Vagina (tissue), 2 donors: ENCODE measurements around the gene TMEM95.
"Not testable (repeated sequence)": the region's sequence is repeated elsewhere in the genome, so short reads cannot be mapped to it uniquely, and the experiment has no call there.

Experiments
- CTCF ChIP-seq, 3 experiments: fragments of 450-650 bp in 2 of 3; fragments of 200-600 bp in 1 of 3; sonication (generic) in 1 of 3; IDR thresholded peaks; one replicate each; pipeline ENCODE4 v1.5.1; 2017 to 2019; ENCODE audit warnings: antibody characterized with exemption in 3 of 3, mild to moderate bottlenecking in 2 of 3, moderate library complexity in 2 of 3
- POLR2AphosphoS5 ChIP-seq, 2 donors: sonication (generic); formaldehyde crosslinking; IDR thresholded peaks; one replicate each; pipeline ENCODE4 v1.9.0; 2017; ENCODE audit warnings: antibody characterized with exemption in 2 of 2, mild to moderate bottlenecking in 2 of 2, low read depth in 1 of 2; ENCODE audit not compliant: insufficient read depth in 1 of 2

- TF ChIP-seq POLR2AphosphoS5 (IDR thresholded peaks at IDR 0.05; ENCODE audit: insufficient read depth in 1 of 2, low read depth in 1 of 2); CTCF (IDR thresholded peaks at IDR 0.05): not testable (repeated sequence)
Measured at GRCh38 chr17:7368599-7368994, 13.6 kb downstream of the TMEM95 start.
